ENCODE measurements around the gene TTC39B.

DNA sequence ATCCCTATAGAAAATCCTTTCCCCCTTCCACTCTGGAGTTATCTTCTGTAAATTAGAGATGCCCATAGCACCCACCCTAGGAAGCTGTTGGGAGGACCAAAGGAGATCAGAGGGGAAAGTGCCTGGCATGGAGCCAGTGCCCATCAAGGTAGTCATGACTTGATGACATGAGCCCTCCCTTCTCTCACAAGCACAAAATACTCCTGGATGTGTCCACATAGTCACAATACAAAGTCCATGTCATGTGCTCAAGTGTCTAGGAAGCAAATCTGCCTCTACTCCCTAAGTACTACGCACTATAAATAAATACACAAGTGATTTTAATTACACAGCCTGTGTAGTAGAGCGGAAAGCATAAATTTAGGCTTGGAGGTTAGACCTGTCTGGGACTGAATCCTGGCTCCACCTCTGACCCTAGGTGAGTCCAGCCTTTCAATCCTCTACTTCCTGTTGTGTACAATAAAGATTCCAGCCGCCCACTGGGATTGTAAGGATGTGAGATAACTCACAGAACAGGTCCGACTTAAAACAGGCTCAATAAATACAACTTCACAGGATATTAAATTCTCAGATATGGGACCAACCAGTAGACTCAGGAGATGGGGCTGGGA is 30.6 kb downstream of the TTC39B start:
- no peak for TF ChIP-seq OVOL3 (tag by site-specific recombination; IDR thresholded peaks at IDR 0.05)
- TF ChIP-seq CTCF (tag by site-specific recombination; IDR thresholded peaks at IDR 0.05) = no peak
- no peak for TF ChIP-seq ZNF529 (tag by site-specific recombination; IDR thresholded peaks at IDR 0.05; ENCODE audit: insufficient replicate concordance)
